ENCODE measurements around the gene TACC3. TPM values are rescaled to one million over a fixed set of nuclear protein-coding genes. Genes with fewer than 3 reads are reported as not detected.

The TACC3 gene
- total and polyA plus RNA-seq, 2 of the 8 experiments (the other 6 are each of a cell fraction or from before 2014, with no cell fraction given) = 73.8 to 148 TPM

DNA sequence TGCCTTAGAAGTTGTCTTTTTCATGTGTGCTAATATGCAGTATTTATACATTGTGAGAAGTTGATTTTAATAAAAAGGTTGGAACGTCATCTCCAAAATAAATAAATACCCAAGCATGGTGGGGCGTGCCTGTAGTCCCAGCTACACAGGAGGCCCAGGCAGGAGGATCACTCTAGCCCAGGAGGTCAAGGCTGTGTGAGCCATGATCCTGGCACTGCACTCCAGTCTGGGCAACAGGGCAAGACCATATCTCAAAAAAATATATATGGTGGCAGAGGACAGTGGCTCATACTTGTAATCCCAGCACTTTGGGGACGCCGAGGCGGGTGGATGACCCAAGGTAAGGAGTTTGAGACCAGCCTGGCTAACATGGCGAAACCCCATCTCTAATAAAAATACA lies 15.6 kb upstream of the TACC3 start:
- ChIA-PET POLR2A (ENCODE audit: partially characterized antibody) (no interaction called here), CTCF (ENCODE audit: partially characterized antibody) (interaction anchor here (9.6 to 22.9 kb wide), 2 partner anchors 10 to 20 kb away, joined by 94 to 326 read pairs; partner anchors contain the start of genes TACC3 and TMEM129)
- no peak overlapping the region for H3K9ac ChIP-seq (replicated peaks in 1 of 4; ENCODE audit: extremely low read depth in 1 of 4, low read depth in 3 of 4, low read length in 3 of 4)
- DNase-seq (ENCODE audit: low read depth in 1 of 2, low spot score in 2 of 2) (no peak), FAIRE-seq (no peak)
- no peak overlapping the region for H4K91ac ChIP-seq (replicated peaks; ENCODE audit: insufficient read length, low read length)
- no peaks in the 10 kb centered on the region for H3K27me3 ChIP-seq (replicated peaks in 1 of 4; ENCODE audit: control insufficient read depth in 3 of 4, extremely low read depth in 1 of 4, insufficient read depth in 3 of 4, low read length in 3 of 4)
- no peaks in the 10 kb centered on the region; a peak in 2 of 7 replicates for H3K4me1 ChIP-seq (replicated peaks in 1 of 4; ENCODE audit: control insufficient read depth in 3 of 4, insufficient read depth in 4 of 4, low read length in 3 of 4)
- H2BK5ac ChIP-seq (ENCODE audit: low read depth, low read length) = no peak overlapping the region
- peaks cover 8% of the 10 kb centered on the region for H3K79me1 ChIP-seq (ENCODE audit: low read depth, low read length)
- peaks cover 2 to 12% of the 10 kb centered on the region in 2 experiments for H4K20me1 ChIP-seq (replicated peaks in 1 of 2; ENCODE audit: control insufficient read depth in 1 of 2, insufficient read depth in 2 of 2, low read length in 2 of 2)
- H3K27ac ChIP-seq (ENCODE audit: low read depth, low read length) = no peak overlapping the region
- H3K79me2 ChIP-seq (ENCODE audit: control insufficient read depth in 1 of 2, insufficient read depth in 2 of 2, low read length in 2 of 2) = peaks cover 13 to 65% of the 10 kb centered on the region in 2 experiments
- H3K4ac ChIP-seq (replicated peaks; ENCODE audit: insufficient read length, low read depth, low read length) = no peak overlapping the region
- WGBS, 2 experiments (ENCODE audit: extremely low coverage in 1 of 2, insufficient coverage in 1 of 2, insufficient read length in 1 of 2, insufficient replicate concordance in 2 of 2, low coverage in 1 of 2, low lambda C conversion rate in 2 of 2, missing lambda C conversion rate in 1 of 2) = 95% methylated on average over 6 of the region's 6 CpGs; no CpG with 5 or more reads in 1 of the 2 experiments
- H4K5ac ChIP-seq (ENCODE audit: insufficient read length, low read depth, low read length) = no peak overlapping the region
- no peak overlapping the region for H4K8ac ChIP-seq (ENCODE audit: extremely low read depth, insufficient read depth, low read length)
- H2BK120ac ChIP-seq (replicated peaks; ENCODE audit: low read depth, low read length) = no peak overlapping the region
- H2BK12ac ChIP-seq (ENCODE audit: low read depth, low read length) = no peak overlapping the region
- H2BK20ac ChIP-seq (ENCODE audit: low read length) = no peak overlapping the region
- no peaks in the 10 kb centered on the region for H3K9me3 ChIP-seq (ENCODE audit: insufficient read depth in 2 of 2, low read depth in 1 of 2, low read length in 1 of 2)
- H3K18ac ChIP-seq (ENCODE audit: extremely low read depth, low read length) = no peak overlapping the region
- no peaks in the 10 kb centered on the region for H3K23me2 ChIP-seq (ENCODE audit: low read depth, low read length)
- H3K36me3 ChIP-seq (ENCODE audit: control insufficient read depth in 2 of 4, insufficient read depth in 4 of 4, low read length in 3 of 4) = peaks cover 6 to 34% (median 17%) of the 10 kb centered on the region in 4 experiments
- H3K4me3 ChIP-seq (ENCODE audit: extremely low read depth in 1 of 4, insufficient read depth in 2 of 4, low read depth in 3 of 4, low read length in 4 of 4) = no peak overlapping the region
- no peak overlapping the region for H2AFZ ChIP-seq (ENCODE audit: low read length)
- H3K4me2 ChIP-seq (ENCODE audit: insufficient read depth in 1 of 2, low read depth in 2 of 2, low read length in 2 of 2) = no peak overlapping the region
- no peak overlapping the region for H2AK5ac ChIP-seq (ENCODE audit: low read depth, low read length)
- H3K23ac ChIP-seq (ENCODE audit: insufficient read length) = no peak overlapping the region
- H3K56ac ChIP-seq (replicated peaks; ENCODE audit: insufficient read length, low read depth, low read length) = no peak overlapping the region
- no peak overlapping the region for H2BK15ac ChIP-seq (ENCODE audit: low read length)
- H3K14ac ChIP-seq (ENCODE audit: insufficient read length) = no peak overlapping the region
- TF ChIP-seq GABPA (IDR thresholded peaks at IDR 0.05; ENCODE audit: borderline replicate concordance, insufficient read depth, low read length) = no peak
- TF ChIP-seq EP300 (IDR thresholded peaks at IDR 0.05; ENCODE audit: borderline replicate concordance in 1 of 2, low read depth in 2 of 2, low read length in 2 of 2) = no peak
- TF ChIP-seq CHD2 (IDR thresholded peaks at IDR 0.05; ENCODE audit: low read length) = no peak
- TF ChIP-seq SAP30 (IDR thresholded peaks at IDR 0.05; ENCODE audit: insufficient read depth, insufficient replicate concordance, low read length) = no peak
- TF ChIP-seq SP4 (IDR thresholded peaks at IDR 0.05; ENCODE audit: low read length) = no peak
- TF ChIP-seq SRF (IDR thresholded peaks at IDR 0.05; ENCODE audit: low read depth, low read length) = no peak
- no peak for TF ChIP-seq HDAC2 (IDR thresholded peaks at IDR 0.05; ENCODE audit: borderline replicate concordance in 1 of 2, low read depth in 2 of 2, low read length in 2 of 2)
- no peak for TF ChIP-seq JUN (IDR thresholded peaks at IDR 0.05; ENCODE audit: low read depth, low read length)
- no peak for TF ChIP-seq EZH2 (IDR thresholded peaks at IDR 0.05; ENCODE audit: low read depth, low read length, severe bottlenecking)
- TF ChIP-seq, protein P1, sequence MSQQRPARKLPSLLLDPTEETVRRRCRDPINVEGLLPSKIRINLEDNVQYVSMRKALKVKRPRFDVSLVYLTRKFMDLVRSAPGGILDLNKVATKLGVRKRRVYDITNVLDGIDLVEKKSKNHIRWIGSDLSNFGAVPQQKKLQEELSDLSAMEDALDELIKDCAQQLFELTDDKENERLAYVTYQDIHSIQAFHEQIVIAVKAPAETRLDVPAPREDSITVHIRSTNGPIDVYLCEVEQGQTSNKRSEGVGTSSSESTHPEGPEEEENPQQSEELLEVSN (IDR thresholded peaks at IDR 0.05) = no peak
- TF ChIP-seq SIN3A (conservative IDR thresholded peaks at IDR 0.05 in 1 of 2, IDR thresholded peaks at IDR 0.05 in 1 of 2; ENCODE audit: low read depth in 1 of 2, low read length in 2 of 2) = no peak
- no peak for TF ChIP-seq HDAC6 (IDR thresholded peaks at IDR 0.05; ENCODE audit: low read depth, low read length)
